Ishikawa (cell line): ENCODE results near the gene TMBIM1.

Experiments
- CREB1 ChIP-seq: IDR thresholded peaks from 2 replicates; pipeline ENCODE4 v1.6.1; 2012; ENCODE audit warnings: low read depth
- EGR1 ChIP-seq: IDR thresholded peaks from 2 replicates; pipeline ENCODE4 v1.6.1; 2012
- EP300 ChIP-seq: IDR thresholded peaks from 2 replicates; pipeline ENCODE4 v1.6.1; 2012; ENCODE audit warnings: borderline replicate concordance
- FOXM1 ChIP-seq: IDR thresholded peaks from 2 replicates; pipeline ENCODE4 v1.6.1; 2012; ENCODE audit warnings: low read depth, borderline replicate concordance
- NFIC ChIP-seq: IDR thresholded peaks from 2 replicates; pipeline ENCODE4 v1.6.1; 2012
- RAD21 ChIP-seq: IDR thresholded peaks from 2 replicates; pipeline ENCODE4 v1.6.1; 2012; ENCODE audit warnings: low read depth
- TAF1 ChIP-seq: IDR thresholded peaks from 2 replicates; pipeline ENCODE4 v1.6.1; 2012; ENCODE audit warnings: low read depth, mild to moderate bottlenecking
- TEAD4 ChIP-seq: IDR thresholded peaks from 2 replicates; pipeline ENCODE4 v1.6.1; 2012
- USF1 ChIP-seq: IDR thresholded peaks from 2 replicates; pipeline ENCODE4 v1.6.1; 2012
- YY1 ChIP-seq: IDR thresholded peaks from 2 replicates; pipeline ENCODE4 v1.6.1; 2012; ENCODE audit warnings: low read depth
- ZBTB7A ChIP-seq: IDR thresholded peaks from 2 replicates; pipeline ENCODE4 v1.6.1; 2012; ENCODE audit warnings: low read depth
- TF ChIP-seq, protein P1 (sequence below): IDR thresholded peaks from 2 replicates; pipeline ENCODE4 v1.6.1; 2012; ENCODE audit warnings: low read depth, mild to moderate bottlenecking
- TF ChIP-seq, protein P2 (sequence below): IDR thresholded peaks from 2 replicates; pipeline ENCODE4 v1.6.1; 2012

DNA sequence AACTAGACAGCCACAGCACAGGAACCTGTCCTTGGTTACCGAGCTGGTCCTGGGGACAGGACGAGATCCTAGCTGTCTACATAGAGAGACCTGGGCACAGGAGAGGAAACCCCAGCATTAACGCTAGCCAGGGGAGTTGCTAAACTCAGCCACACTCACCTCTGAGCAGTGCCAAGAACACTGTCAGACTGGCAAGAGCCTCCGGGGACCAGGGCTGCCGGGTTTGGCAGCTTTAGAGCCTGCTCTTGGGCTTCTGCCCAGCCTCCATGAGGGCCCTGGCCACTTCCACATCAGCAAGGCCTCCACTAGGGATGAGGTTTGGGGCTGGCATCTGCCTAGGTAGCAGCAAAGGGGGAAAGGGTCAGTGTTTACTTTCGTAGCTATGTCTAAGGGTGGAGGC is 6.7 kb downstream of the TMBIM1 start:
- TF ChIP-seq RAD21 (no peak), YY1 (no peak), TAF1 (no peak), USF1 (no peak), TEAD4 (no peak), CREB1 (no peak), EP300 (no peak), NFIC (no peak), EGR1 (no peak), ZBTB7A (no peak), FOXM1 (no peak)
- TF ChIP-seq, protein P1, sequence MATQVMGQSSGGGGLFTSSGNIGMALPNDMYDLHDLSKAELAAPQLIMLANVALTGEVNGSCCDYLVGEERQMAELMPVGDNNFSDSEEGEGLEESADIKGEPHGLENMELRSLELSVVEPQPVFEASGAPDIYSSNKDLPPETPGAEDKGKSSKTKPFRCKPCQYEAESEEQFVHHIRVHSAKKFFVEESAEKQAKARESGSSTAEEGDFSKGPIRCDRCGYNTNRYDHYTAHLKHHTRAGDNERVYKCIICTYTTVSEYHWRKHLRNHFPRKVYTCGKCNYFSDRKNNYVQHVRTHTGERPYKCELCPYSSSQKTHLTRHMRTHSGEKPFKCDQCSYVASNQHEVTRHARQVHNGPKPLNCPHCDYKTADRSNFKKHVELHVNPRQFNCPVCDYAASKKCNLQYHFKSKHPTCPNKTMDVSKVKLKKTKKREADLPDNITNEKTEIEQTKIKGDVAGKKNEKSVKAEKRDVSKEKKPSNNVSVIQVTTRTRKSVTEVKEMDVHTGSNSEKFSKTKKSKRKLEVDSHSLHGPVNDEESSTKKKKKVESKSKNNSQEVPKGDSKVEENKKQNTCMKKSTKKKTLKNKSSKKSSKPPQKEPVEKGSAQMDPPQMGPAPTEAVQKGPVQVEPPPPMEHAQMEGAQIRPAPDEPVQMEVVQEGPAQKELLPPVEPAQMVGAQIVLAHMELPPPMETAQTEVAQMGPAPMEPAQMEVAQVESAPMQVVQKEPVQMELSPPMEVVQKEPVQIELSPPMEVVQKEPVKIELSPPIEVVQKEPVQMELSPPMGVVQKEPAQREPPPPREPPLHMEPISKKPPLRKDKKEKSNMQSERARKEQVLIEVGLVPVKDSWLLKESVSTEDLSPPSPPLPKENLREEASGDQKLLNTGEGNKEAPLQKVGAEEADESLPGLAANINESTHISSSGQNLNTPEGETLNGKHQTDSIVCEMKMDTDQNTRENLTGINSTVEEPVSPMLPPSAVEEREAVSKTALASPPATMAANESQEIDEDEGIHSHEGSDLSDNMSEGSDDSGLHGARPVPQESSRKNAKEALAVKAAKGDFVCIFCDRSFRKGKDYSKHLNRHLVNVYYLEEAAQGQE = no peak
- TF ChIP-seq, protein P2, sequence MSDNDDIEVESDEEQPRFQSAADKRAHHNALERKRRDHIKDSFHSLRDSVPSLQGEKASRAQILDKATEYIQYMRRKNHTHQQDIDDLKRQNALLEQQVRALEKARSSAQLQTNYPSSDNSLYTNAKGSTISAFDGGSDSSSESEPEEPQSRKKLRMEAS = no peak
